Kidney epithelial cell (primary cell): ENCODE data around the gene ARMS2. TPM values are rescaled to one million over a fixed set of nuclear protein-coding genes. Genes with fewer than 3 reads are reported as not detected.

Experiments
- DNase-seq: peaks from one replicate; pipeline ENCODE4 v3.0.0-alpha.2; 2010; ENCODE audit warnings: low read depth
- H3K27me3 ChIP-seq: 2 replicates; pipeline ENCODE4 v1.6.0; 2011; ENCODE audit warnings: low read length; ENCODE audit not compliant: control insufficient read depth, insufficient read depth
- H3K36me3 ChIP-seq: 2 replicates; pipeline ENCODE4 v1.5.1; 2011; ENCODE audit warnings: low read length; ENCODE audit not compliant: control insufficient read depth, insufficient read depth
- H3K4me3 ChIP-seq: 2 replicates; pipeline ENCODE4 v1.5.1; 2011; ENCODE audit warnings: low read depth, mild to moderate bottlenecking, control low read depth, low read length
- CTCF ChIP-seq: IDR thresholded peaks from 2 replicates; pipeline ENCODE4 v1.5.1; 2011; ENCODE audit warnings: mild to moderate bottlenecking, moderate library complexity, low read length, control low read depth, inconsistent platforms; ENCODE audit not compliant: insufficient read depth, poor library complexity, severe bottlenecking
- total RNA-seq: library from RNA; depleted of rRNA; stranded (reverse); fragments of >200 nt; gene quantifications from 2 replicates; pipeline ENCODE4 v1.2.3, GENCODE V29; 2015

ARMS2 gene
- total RNA-seq, 1 donor from 2014 or later, result not detected

GRCh38 chr10:122473116-122473515 is 18.7 kb downstream of the ARMS2 start:
- Histone ChIP-seq H3K4me3 (no peak overlapping the region), H3K27me3 (no peaks in the 10 kb centered on the region), H3K36me3 (no peaks in the 10 kb centered on the region)
- DNase-seq, result no peak
- no peak for TF ChIP-seq CTCF

DNA sequence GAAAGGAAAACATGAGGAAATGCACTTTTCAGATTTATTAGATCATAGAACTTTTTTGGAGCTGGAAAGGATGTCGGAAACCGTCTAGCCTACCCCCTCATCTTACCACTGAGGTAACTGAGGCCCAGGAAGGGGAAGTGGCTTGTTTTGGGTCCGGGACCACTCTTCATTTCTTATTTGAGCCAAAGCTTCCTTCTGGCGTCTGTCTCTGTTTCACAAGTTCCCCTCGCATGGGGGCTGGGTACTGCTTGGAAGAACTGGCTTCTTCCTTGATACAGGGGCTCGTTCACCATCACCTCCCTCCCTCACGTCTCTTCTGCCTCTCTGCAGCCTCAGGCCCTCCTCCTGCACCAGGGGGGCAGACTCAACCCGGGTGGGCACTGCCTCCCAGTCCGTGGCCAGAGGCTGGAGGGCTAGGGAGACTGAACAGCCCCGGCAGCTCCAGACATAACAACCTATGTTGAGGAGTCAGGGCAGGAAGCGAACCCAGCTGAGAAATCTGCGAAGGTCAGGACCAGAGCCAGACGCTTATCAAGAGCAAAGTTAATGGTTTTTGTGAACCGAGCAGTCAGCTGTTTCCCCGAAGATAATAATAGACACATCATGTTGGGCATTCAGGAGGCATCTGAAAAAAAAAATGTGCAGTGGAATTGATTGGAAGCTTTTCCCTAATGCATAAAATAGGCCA is 19.8 kb downstream of the ARMS2 start:
- DNase-seq, result no peak
- Histone ChIP-seq H3K27me3 (no peaks in the 10 kb centered on the region), H3K36me3 (no peaks in the 10 kb centered on the region), H3K4me3 (no peak overlapping the region)
- TF ChIP-seq CTCF, result no peak

DNA sequence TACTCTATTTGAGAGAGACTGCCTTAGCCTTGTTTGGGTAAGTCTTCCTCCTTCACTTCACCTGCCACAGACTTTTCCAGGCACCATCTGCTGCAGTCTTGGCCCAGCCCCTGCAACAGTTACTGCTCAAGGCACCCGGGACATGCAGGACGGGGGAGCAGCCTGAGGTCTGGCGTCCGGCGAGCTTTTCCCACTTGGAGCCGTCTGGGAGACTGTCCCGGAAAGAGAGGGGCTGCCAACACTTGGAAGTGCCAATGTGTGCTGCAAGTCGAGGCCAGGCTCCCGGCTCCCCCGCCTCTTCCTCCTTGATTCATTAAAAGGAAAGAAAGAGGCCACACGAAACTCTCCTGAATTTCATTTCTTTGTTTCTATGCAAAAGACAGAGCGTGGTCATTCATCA is 20.6 kb downstream of the ARMS2 start:
- H3K27me3 ChIP-seq, result no peaks in the 10 kb centered on the region
- no peaks in the 10 kb centered on the region for H3K36me3 ChIP-seq
- no peak for TF ChIP-seq CTCF
- no peak overlapping the region for H3K4me3 ChIP-seq
- no peak for DNase-seq

DNA sequence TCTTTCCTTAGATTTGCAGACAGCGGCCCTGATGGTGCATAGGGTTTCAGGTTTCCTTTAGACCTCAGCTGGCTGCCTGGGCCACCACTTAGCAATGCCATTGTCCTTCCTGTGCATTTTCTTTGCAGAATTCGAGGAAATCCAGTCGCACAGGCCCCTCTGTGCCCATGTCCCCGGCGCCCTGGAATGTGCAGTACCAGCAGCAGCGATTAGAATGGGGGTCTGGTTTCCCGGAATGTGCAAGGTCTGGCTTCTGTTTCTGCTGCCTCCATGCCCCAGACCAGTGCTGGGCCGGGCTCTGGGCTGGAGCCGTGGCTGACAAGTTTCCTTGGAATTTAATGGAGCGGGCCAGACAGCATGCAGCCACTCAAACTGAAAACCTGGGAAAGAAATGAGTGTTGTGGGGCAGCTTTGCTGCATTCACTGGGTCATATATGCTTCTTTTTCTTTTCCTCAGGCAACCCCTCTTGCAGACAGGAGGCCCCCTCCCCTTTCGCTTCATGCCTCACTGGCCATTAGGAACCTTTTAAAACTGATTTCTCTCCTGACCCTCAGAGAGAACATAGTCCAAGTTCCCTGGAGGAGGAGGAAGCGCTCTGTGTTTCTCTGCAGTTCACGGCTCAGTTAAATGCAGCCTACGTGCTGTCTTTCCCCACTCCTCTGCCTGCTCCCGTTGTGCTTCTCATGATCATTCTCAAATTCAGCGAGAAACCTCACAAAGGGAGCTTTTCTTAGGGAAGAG is 21.3 kb downstream of the ARMS2 start:
- no peak for TF ChIP-seq CTCF
- Histone ChIP-seq H3K36me3 (no peaks in the 10 kb centered on the region), H3K4me3 (no peak overlapping the region), H3K27me3 (no peaks in the 10 kb centered on the region)
- DNase-seq, result no peak

- TF ChIP-seq CTCF, result no peak
- DNase-seq, result no peak
- Histone ChIP-seq H3K36me3 (no peaks in the 10 kb centered on the region), H3K4me3 (no peak overlapping the region), H3K27me3 (no peaks in the 10 kb centered on the region)
Measured at GRCh38 chr10:122476333-122476695, 21.9 kb downstream of the ARMS2 start.

DNA sequence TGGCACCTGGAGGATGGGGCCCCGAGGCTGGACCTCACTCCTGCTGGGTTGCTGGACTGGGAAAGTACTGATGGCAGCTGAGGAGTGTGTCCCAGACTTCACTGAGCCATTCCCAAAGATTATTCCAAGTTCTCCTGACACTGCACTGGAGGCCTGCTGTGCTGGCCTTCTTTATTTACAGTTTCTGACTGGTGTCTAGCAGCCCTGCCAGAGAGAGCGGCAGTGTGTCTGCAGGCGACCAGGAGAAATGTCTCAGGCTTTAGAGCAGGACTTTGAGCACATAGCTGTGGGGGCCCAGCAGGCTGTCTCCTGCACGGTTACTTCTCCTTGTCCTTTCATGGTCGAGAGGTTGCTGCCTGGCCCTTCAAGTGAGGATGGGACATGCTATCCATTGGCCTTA is 23.0 kb downstream of the ARMS2 start:
- TF ChIP-seq CTCF, result no peak

More for the DNA sequence above, 23.0 kb downstream of the ARMS2 start:
- no peak overlapping the region for H3K4me3 ChIP-seq
- no peaks in the 10 kb centered on the region for H3K27me3 ChIP-seq
- DNase-seq, result no peak
- H3K36me3 ChIP-seq, result no peaks in the 10 kb centered on the region
